Measurements from ENCODE around the gene PPP2R1B.

DNA sequence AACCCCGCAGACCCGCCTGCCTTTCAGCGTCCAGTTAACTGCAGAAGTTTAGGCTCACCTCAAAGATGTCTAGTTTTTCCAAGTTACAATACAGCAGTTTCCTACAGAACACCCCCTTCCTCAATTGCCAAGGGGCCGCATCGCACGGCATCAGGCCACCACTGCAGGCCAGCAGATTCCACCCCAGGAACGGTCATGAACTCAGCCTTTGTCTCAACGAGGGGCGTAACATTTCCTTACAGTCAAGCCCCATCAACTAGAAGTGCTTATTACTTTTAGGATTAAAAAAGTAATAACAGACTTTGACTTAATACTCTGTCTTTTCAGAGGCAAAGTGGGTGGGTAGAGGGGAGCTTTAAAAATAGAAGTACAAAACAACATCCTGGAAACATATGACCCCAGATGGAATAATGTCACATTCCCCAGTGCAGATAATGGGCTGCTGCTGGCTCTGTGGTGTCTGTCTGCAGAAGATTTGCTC lies 36.3 kb downstream of the PPP2R1B start:
- TF ChIP-seq, protein P1, sequence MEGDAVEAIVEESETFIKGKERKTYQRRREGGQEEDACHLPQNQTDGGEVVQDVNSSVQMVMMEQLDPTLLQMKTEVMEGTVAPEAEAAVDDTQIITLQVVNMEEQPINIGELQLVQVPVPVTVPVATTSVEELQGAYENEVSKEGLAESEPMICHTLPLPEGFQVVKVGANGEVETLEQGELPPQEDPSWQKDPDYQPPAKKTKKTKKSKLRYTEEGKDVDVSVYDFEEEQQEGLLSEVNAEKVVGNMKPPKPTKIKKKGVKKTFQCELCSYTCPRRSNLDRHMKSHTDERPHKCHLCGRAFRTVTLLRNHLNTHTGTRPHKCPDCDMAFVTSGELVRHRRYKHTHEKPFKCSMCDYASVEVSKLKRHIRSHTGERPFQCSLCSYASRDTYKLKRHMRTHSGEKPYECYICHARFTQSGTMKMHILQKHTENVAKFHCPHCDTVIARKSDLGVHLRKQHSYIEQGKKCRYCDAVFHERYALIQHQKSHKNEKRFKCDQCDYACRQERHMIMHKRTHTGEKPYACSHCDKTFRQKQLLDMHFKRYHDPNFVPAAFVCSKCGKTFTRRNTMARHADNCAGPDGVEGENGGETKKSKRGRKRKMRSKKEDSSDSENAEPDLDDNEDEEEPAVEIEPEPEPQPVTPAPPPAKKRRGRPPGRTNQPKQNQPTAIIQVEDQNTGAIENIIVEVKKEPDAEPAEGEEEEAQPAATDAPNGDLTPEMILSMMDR (IDR thresholded peaks at IDR 0.05; ENCODE audit: borderline replicate concordance, extremely low read depth, low read length, poor library complexity, severe bottlenecking), result no peak
- TF ChIP-seq EZH2 (IDR thresholded peaks at IDR 0.05; ENCODE audit: borderline replicate concordance, low read depth, low read length, severe bottlenecking), result no peak

Measured in DND-41 (cell line).